Measurements from ENCODE around the gene YARS1.

Gene YARS1

GRCh38 chr1:32770741-32771548 is 46.2 kb downstream of the YARS1 start:
- Histone ChIP-seq H3K4me1 (ENCODE audit: insufficient read depth, low read length) (peaks cover 12% of the 10 kb centered on the region), H3K27me3 (ENCODE audit: insufficient read depth, low read length) (no peaks in the 10 kb centered on the region), H3K36me3 (ENCODE audit: insufficient read depth, low read length) (peaks cover 44% of the 10 kb centered on the region), H2AFZ (ENCODE audit: low read depth, low read length) (no peak overlapping the region), H3K4me3 (ENCODE audit: low read length) (no peak overlapping the region), H3K9me3 (ENCODE audit: low read length) (no peaks in the 10 kb centered on the region)

- Histone ChIP-seq H3K36me3 (ENCODE audit: insufficient read depth, low read length) (peaks cover 37% of the 10 kb centered on the region), H3K9me3 (ENCODE audit: low read length) (no peaks in the 10 kb centered on the region), H2AFZ (ENCODE audit: low read depth, low read length) (no peak overlapping the region), H3K4me1 (ENCODE audit: insufficient read depth, low read length) (peaks cover 12% of the 10 kb centered on the region), H3K4me3 (ENCODE audit: low read length) (no peak overlapping the region), H3K27me3 (ENCODE audit: insufficient read depth, low read length) (no peaks in the 10 kb centered on the region)
These were observed 46.9 kb downstream of the YARS1 start for GRCh38 chr1:32770221-32770731.

GRCh38 chr1:32769524-32770220 is 47.5 kb downstream of the YARS1 start:
- Histone ChIP-seq H3K9me3 (ENCODE audit: low read length) (no peaks in the 10 kb centered on the region), H3K36me3 (ENCODE audit: insufficient read depth, low read length) (peaks cover 31% of the 10 kb centered on the region), H3K4me1 (ENCODE audit: insufficient read depth, low read length) (peaks cover 12% of the 10 kb centered on the region), H2AFZ (ENCODE audit: low read depth, low read length) (no peak overlapping the region), H3K27me3 (ENCODE audit: insufficient read depth, low read length) (no peaks in the 10 kb centered on the region), H3K4me3 (ENCODE audit: low read length) (no peak overlapping the region)

GRCh38 chr1:32768110-32768850 is 48.9 kb downstream of the YARS1 start:
- peaks cover 18% of the 10 kb centered on the region for H3K36me3 ChIP-seq (ENCODE audit: insufficient read depth, low read length)
- H2AFZ ChIP-seq (ENCODE audit: low read depth, low read length): no peak overlapping the region
- H3K9me3 ChIP-seq (ENCODE audit: low read length): no peaks in the 10 kb centered on the region
- H3K27me3 ChIP-seq (ENCODE audit: insufficient read depth, low read length): no peaks in the 10 kb centered on the region
- peaks cover 12% of the 10 kb centered on the region for H3K4me1 ChIP-seq (ENCODE audit: insufficient read depth, low read length)
- no peak overlapping the region for H3K4me3 ChIP-seq (ENCODE audit: low read length)

- Histone ChIP-seq H3K27me3 (ENCODE audit: insufficient read depth, low read length) (no peaks in the 10 kb centered on the region), H3K4me3 (ENCODE audit: low read length) (no peak overlapping the region), H3K9me3 (ENCODE audit: low read length) (no peaks in the 10 kb centered on the region), H3K4me1 (ENCODE audit: insufficient read depth, low read length) (peaks cover 12% of the 10 kb centered on the region), H2AFZ (ENCODE audit: low read depth, low read length) (no peak overlapping the region), H3K36me3 (ENCODE audit: insufficient read depth, low read length) (peaks cover 15% of the 10 kb centered on the region)
These were observed 49.5 kb downstream of the YARS1 start for GRCh38 chr1:32767641-32768040.

GRCh38 chr1:32767156-32767555 is 50.0 kb downstream of the YARS1 start:
- H3K36me3 ChIP-seq (ENCODE audit: insufficient read depth, low read length): peaks cover 15% of the 10 kb centered on the region
- H3K27me3 ChIP-seq (ENCODE audit: insufficient read depth, low read length): no peaks in the 10 kb centered on the region
- no peaks in the 10 kb centered on the region for H3K9me3 ChIP-seq (ENCODE audit: low read length)
- H3K4me3 ChIP-seq (ENCODE audit: low read length): no peak overlapping the region
- peaks cover 12% of the 10 kb centered on the region for H3K4me1 ChIP-seq (ENCODE audit: insufficient read depth, low read length)
- H2AFZ ChIP-seq (ENCODE audit: low read depth, low read length): no peak overlapping the region

GRCh38 chr1:32766328-32766972 is 50.7 kb downstream of the YARS1 start:
- H3K36me3 ChIP-seq (ENCODE audit: insufficient read depth, low read length): peaks cover 15% of the 10 kb centered on the region
- no peak overlapping the region for H3K4me3 ChIP-seq (ENCODE audit: low read length)
- no peaks in the 10 kb centered on the region for H3K9me3 ChIP-seq (ENCODE audit: low read length)
- peaks cover 12% of the 10 kb centered on the region for H3K4me1 ChIP-seq (ENCODE audit: insufficient read depth, low read length)
- H3K27me3 ChIP-seq (ENCODE audit: insufficient read depth, low read length): no peaks in the 10 kb centered on the region
- H2AFZ ChIP-seq (ENCODE audit: low read depth, low read length): no peak overlapping the region

GRCh38 chr1:32765570-32766327 is 51.4 kb downstream of the YARS1 start:
- no peak overlapping the region for H3K4me3 ChIP-seq (ENCODE audit: low read length)
- H3K4me1 ChIP-seq (ENCODE audit: insufficient read depth, low read length): peaks cover 12% of the 10 kb centered on the region
- no peaks in the 10 kb centered on the region for H3K27me3 ChIP-seq (ENCODE audit: insufficient read depth, low read length)
- H2AFZ ChIP-seq (ENCODE audit: low read depth, low read length): no peak overlapping the region
- H3K36me3 ChIP-seq (ENCODE audit: insufficient read depth, low read length): peaks cover 15% of the 10 kb centered on the region
- H3K9me3 ChIP-seq (ENCODE audit: low read length): no peaks in the 10 kb centered on the region

- Histone ChIP-seq H3K36me3 (ENCODE audit: insufficient read depth, low read length) (peaks cover 15% of the 10 kb centered on the region), H3K27me3 (ENCODE audit: insufficient read depth, low read length) (no peaks in the 10 kb centered on the region), H3K9me3 (ENCODE audit: low read length) (no peaks in the 10 kb centered on the region), H3K4me3 (ENCODE audit: low read length) (no peak overlapping the region), H3K4me1 (ENCODE audit: insufficient read depth, low read length) (peaks cover 12% of the 10 kb centered on the region), H2AFZ (ENCODE audit: low read depth, low read length) (no peak overlapping the region)
These were observed 52.2 kb downstream of the YARS1 start for GRCh38 chr1:32764826-32765569.

GRCh38 chr1:32763221-32763620 is 53.9 kb downstream of the YARS1 start:
- Histone ChIP-seq H3K9me3 (ENCODE audit: low read length) (no peaks in the 10 kb centered on the region), H3K4me1 (ENCODE audit: insufficient read depth, low read length) (peaks cover 12% of the 10 kb centered on the region), H3K4me3 (ENCODE audit: low read length) (no peak overlapping the region), H3K27me3 (ENCODE audit: insufficient read depth, low read length) (no peaks in the 10 kb centered on the region), H3K36me3 (ENCODE audit: insufficient read depth, low read length) (peaks cover 3% of the 10 kb centered on the region), H2AFZ (ENCODE audit: low read depth, low read length) (no peak overlapping the region)

- Histone ChIP-seq H2AFZ (ENCODE audit: low read depth, low read length) (no peak overlapping the region), H3K36me3 (ENCODE audit: insufficient read depth, low read length) (no peaks in the 10 kb centered on the region), H3K4me1 (ENCODE audit: insufficient read depth, low read length) (peaks cover 9% of the 10 kb centered on the region), H3K27me3 (ENCODE audit: insufficient read depth, low read length) (no peaks in the 10 kb centered on the region), H3K9me3 (ENCODE audit: low read length) (no peaks in the 10 kb centered on the region), H3K4me3 (ENCODE audit: low read length) (no peak overlapping the region)
These were observed 55.2 kb downstream of the YARS1 start for GRCh38 chr1:32761936-32762335.

All from neuron (in vitro differentiated cells).